Gastroesophageal sphincter (tissue), 4 donors: ENCODE measurements around the gene DDHD1. TPM values are rescaled to one million over a fixed set of nuclear protein-coding genes. Genes with fewer than 3 reads are reported as not detected.

Experiments
- ATAC-seq: fragments of 150-250 bp; one replicate; pipeline ENCODE4 v1.9.1; 2016; ENCODE audit warnings: mild to moderate bottlenecking, moderate library complexity
- H3K27ac ChIP-seq, 4 donors: fragments of 200-600 bp; sonication (generic) in 3 of 4; 1 replicate in 3 of 4; 2 replicates in 1 of 4; pipeline ENCODE4 v1.5.1; 2016 to 2019
- H3K27me3 ChIP-seq: fragments of 200-600 bp; sonication (generic); one replicate; pipeline ENCODE4 v1.5.1; 2019
- H3K36me3 ChIP-seq, 2 donors: fragments of 200-600 bp; sonication (generic); one replicate each; pipeline ENCODE4 v1.5.1; 2019; ENCODE audit warnings: control low read depth in 1 of 2
- H3K4me1 ChIP-seq, 3 donors: fragments of 200-600 bp; sonication (generic); 1 replicate in 2 of 3; 2 replicates in 1 of 3; pipeline ENCODE4 v1.5.1; 2016 to 2019; ENCODE audit warnings: control low read depth in 2 of 3
- H3K4me3 ChIP-seq, 2 donors: fragments of 200-600 bp; sonication (generic); one replicate each; pipeline ENCODE4 v1.5.1; 2019; ENCODE audit warnings: mild to moderate bottlenecking in 1 of 2, moderate library complexity in 1 of 2
- H3K9me3 ChIP-seq, 3 donors: fragments of 200-600 bp; sonication (generic); one replicate each; pipeline ENCODE4 v1.5.1; 2017 to 2019; ENCODE audit warnings: control low read depth in 2 of 3
- EP300 ChIP-seq: sonication (generic); formaldehyde crosslinking; IDR thresholded peaks from one replicate; pipeline ENCODE4 v1.6.1; 2017; ENCODE audit warnings: antibody characterized with exemption, mild to moderate bottlenecking
- POLR2A ChIP-seq, 2 donors: fragments of 450-650 bp; IDR thresholded peaks; one replicate each; pipeline ENCODE4 v1.6.1; 2017; ENCODE audit warnings: antibody characterized with exemption in 2 of 2, mild to moderate bottlenecking in 2 of 2, moderate library complexity in 1 of 2
- POLR2AphosphoS5 ChIP-seq: sonication (generic); formaldehyde crosslinking; IDR thresholded peaks from one replicate; pipeline ENCODE4 v1.6.1; 2017; ENCODE audit warnings: antibody characterized with exemption
- WGBS, 2 donors: methylation state at CpG; one replicate each; pipeline ENCODE4 v1.1.5; 2018; ENCODE audit warnings: low coverage in 1 of 2; 5-methylcytosine and 5-hydroxymethylcytosine counted together
- total RNA-seq, 4 donors: library from RNA; depleted of rRNA; stranded (reverse); fragments of >200 nt; gene quantifications; one replicate each; pipeline ENCODE4 v1.1.0, GENCODE V29; 2016
- TF ChIP-seq, protein P1 (sequence below), 4 experiments: fragments of 200-600 bp in 2 of 4; fragments of 450-650 bp in 2 of 4; sonication (generic) in 1 of 4; IDR thresholded peaks; one replicate each; pipeline ENCODE4 v1.5.1; 2017 to 2019; ENCODE audit warnings: antibody characterized with exemption in 4 of 4, mild to moderate bottlenecking in 2 of 4, moderate library complexity in 2 of 4

Gene DDHD1
- total RNA-seq, 4 donors from 2014 or later = 15.4 to 36.4 (median 20.7) TPM

DNA sequence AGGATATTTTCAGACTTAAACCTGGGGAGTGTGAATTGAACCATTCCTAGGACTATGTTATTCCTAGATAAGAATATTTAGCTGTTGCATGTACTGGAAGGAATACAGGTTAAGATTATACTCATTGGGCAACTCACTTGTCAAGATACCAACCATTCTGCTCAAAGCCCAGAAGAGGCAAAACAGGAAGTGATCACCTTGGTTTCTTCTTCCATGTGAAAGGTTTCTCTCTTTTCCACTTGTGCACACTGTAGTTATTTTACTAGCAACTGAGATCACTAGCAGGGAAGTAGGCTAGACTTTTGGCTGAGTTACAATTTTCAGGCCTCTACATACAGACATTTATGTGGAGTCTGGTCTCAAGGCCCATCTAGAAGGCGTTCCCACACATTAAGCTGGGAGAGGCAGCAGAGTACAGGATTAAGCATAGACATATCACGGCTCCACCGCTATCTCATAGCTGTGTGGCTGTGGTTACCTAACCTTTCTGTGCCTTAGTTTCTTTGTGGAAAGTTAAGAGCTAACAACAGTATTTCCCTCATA is 118.4 kb downstream of the DDHD1 start:
- no peak for ATAC-seq
- no peak overlapping the region for H3K4me3 ChIP-seq
- peaks cover 6 to 55% (median 25%) of the 10 kb centered on the region in 3 donors for H3K4me1 ChIP-seq
- H3K9me3 ChIP-seq = no peaks in the 10 kb centered on the region
- H3K27ac ChIP-seq = peak overlapping the region in 2 of 4 donors; percentile 24 to 28
- H3K36me3 ChIP-seq = peaks cover 0 to 19% of the 10 kb centered on the region in 2 donors
- 96 to 100% methylated on average over 3 of the region's 3 CpGs for WGBS, 2 donors
- H3K27me3 ChIP-seq = no peaks in the 10 kb centered on the region
- TF ChIP-seq POLR2A (IDR thresholded peaks at IDR 0.05) (no peak), POLR2AphosphoS5 (no peak)

DNA sequence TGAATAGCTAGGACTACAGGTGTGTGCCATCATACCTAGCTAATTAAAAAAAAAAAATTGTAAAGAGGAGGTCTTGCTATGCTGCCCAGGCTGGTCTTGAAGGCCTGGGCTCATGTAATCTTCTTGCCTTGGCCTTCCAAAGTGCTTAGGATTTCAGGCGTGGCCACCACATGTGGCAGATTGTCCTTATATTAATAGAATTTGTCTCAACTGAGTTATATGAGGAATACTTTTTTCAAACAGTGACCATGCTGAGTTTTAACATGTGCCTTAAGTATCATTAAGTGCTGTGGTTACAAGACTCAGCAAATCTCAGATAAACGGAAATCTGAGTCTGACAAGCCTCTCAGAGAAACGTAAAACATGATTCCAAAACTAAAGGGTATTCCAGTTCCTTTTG is 119.1 kb downstream of the DDHD1 start:
- TF ChIP-seq POLR2AphosphoS5 (no peak), POLR2A (IDR thresholded peaks at IDR 0.05) (no peak), EP300 (no peak)
- TF ChIP-seq, protein P1, sequence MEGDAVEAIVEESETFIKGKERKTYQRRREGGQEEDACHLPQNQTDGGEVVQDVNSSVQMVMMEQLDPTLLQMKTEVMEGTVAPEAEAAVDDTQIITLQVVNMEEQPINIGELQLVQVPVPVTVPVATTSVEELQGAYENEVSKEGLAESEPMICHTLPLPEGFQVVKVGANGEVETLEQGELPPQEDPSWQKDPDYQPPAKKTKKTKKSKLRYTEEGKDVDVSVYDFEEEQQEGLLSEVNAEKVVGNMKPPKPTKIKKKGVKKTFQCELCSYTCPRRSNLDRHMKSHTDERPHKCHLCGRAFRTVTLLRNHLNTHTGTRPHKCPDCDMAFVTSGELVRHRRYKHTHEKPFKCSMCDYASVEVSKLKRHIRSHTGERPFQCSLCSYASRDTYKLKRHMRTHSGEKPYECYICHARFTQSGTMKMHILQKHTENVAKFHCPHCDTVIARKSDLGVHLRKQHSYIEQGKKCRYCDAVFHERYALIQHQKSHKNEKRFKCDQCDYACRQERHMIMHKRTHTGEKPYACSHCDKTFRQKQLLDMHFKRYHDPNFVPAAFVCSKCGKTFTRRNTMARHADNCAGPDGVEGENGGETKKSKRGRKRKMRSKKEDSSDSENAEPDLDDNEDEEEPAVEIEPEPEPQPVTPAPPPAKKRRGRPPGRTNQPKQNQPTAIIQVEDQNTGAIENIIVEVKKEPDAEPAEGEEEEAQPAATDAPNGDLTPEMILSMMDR (IDR thresholded peaks at IDR 0.05) = no peak
- 86% methylated on average over 3 of the region's 3 CpGs for WGBS, 2 donors
- H3K27ac ChIP-seq = no peak overlapping the region
- H3K4me1 ChIP-seq = peaks cover 6 to 47% (median 25%) of the 10 kb centered on the region in 3 donors
- H3K27me3 ChIP-seq = no peaks in the 10 kb centered on the region
- no peaks in the 10 kb centered on the region for H3K9me3 ChIP-seq
- no peak overlapping the region for H3K4me3 ChIP-seq
- H3K36me3 ChIP-seq = peaks cover 0 to 13% of the 10 kb centered on the region in 2 donors
- no peak for ATAC-seq

DNA sequence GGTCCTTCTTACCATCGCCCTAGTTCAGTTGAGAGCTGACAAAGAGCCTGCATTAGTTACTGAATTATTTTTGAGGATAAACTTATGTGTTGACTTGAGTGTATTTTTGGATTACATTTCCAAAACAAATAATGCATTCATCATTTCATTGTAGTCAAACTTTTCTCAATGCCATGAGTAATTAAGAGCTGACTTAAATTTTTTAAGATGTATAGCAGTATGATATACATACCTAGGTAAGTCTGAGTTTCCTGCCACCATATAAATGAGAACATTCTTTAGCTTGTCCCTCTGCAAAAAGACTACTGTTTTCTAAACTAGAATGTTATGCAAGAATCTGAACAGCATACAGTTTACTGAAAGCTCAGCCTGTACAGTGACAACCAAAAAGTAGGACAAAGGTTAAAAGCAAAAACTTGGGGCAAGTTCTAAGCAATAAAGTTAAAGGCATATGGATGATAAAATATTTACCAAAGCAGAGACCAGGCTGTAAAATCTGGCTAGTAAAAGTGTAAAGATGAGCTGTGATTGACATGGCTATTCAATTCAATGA is 120.2 kb downstream of the DDHD1 start:
- H3K27me3 ChIP-seq = no peaks in the 10 kb centered on the region
- 27 to 44% methylated on average over 1 of the region's 1 CpG for WGBS, 2 donors
- no peak overlapping the region for H3K4me3 ChIP-seq
- peak; percentile 16 for ATAC-seq
- H3K9me3 ChIP-seq = no peaks in the 10 kb centered on the region
- TF ChIP-seq POLR2A (IDR thresholded peaks at IDR 0.05) = no peak
- peak overlapping the region; percentile 13 to 61 (median 37) for H3K27ac ChIP-seq
- H3K4me1 ChIP-seq = peaks cover 6 to 47% (median 25%) of the 10 kb centered on the region in 3 donors
- peaks cover 0 to 9% of the 10 kb centered on the region in 2 donors for H3K36me3 ChIP-seq

DNA sequence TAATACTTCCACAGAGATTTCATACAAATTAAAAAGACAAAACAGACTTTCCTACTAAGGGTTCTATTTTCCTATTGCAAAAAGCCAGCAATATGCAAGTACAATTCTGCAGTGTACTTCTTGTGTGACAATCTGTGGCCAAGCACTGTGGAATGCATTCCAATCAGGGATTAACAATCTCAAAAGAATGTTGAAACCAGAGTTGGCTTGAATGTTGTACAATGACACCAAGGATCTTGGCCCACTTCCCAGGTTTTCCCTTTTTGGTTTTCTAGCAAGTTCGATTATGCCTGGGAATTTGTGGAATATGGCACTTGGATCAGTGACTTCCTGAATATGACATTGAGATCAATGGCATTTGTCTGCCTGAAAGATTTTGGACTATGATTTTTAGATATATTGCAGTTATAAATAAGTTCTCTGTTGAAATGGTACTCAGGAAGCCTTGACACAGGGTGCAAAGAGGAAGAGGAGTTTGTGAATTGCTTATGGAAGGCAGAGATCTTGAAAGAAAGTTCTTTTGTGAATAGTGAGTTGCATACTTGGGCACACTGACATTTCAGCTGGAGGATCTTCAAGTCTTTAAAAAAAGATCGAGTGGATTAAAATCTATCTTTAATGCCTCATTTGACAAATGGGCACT is 120.8 kb downstream of the DDHD1 start:
- Histone ChIP-seq H3K4me3 (no peak overlapping the region), H3K4me1 (peaks cover 6 to 47% (median 25%) of the 10 kb centered on the region in 3 donors), H3K9me3 (no peaks in the 10 kb centered on the region), H3K36me3 (peaks cover 0 to 5% of the 10 kb centered on the region in 2 donors), H3K27ac (peak overlapping the region; percentile 13 to 61 (median 37)), H3K27me3 (no peaks in the 10 kb centered on the region)
- WGBS, 2 donors = 3 to 7% methylated on average over 2 of the region's 2 CpGs
- TF ChIP-seq, protein P1 (IDR thresholded peaks at IDR 0.05) = no peak
- TF ChIP-seq POLR2A (IDR thresholded peaks at IDR 0.05) = no peak
- TF ChIP-seq EP300 = no peak
- TF ChIP-seq POLR2AphosphoS5 = peak; percentile 81
- peak; percentile 77 for ATAC-seq

DNA sequence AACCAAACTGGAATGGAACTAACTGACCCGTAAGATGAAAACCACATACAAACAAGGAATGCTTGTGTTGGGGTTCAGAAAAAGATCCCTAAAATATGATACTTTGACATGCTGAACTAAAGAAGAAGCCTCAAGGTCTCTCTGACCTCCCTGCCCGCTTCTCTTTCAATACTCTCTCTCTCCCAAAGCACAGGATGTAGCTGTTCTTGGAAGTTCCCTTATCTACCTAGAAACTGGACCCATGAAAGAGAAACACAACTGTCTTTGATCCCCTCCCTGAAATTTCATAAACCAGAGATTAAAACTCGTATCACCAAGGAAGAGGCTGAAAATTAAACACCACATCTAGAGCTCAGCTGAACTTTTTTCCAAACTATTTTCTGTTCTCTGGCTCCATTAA is 125.6 kb downstream of the DDHD1 start:
- ATAC-seq = no peak
- Histone ChIP-seq H3K4me1 (peaks cover under 1 to 13% (median under 1%) of the 10 kb centered on the region in 3 donors), H3K27me3 (no peaks in the 10 kb centered on the region), H3K9me3 (no peaks in the 10 kb centered on the region), H3K27ac (no peak overlapping the region), H3K36me3 (no peaks in the 10 kb centered on the region), H3K4me3 (no peak overlapping the region)
- 71 to 77% methylated on average over 2 to 3 of the region's 3 CpGs for WGBS, 2 donors
- TF ChIP-seq POLR2A (IDR thresholded peaks at IDR 0.05) = no peak
- TF ChIP-seq EP300 = no peak
- TF ChIP-seq POLR2AphosphoS5 = no peak
- TF ChIP-seq, protein P1 (IDR thresholded peaks at IDR 0.05) = no peak
